OCI-LY3 (cell line): Measurements from ENCODE around the gene PLA2G2F.

Experiments used
- EZH2phosphoT487 ChIP-seq: fragments of 200-600 bp; shearing (Covaris generic); IDR thresholded peaks from 2 replicates; pipeline ENCODE4 v1.6.1; 2018; ENCODE audit warnings: antibody characterized with exemption, mixed run types, low read depth
- TF ChIP-seq, protein P1 (sequence below): fragments of 200-600, 300-600 bp; sonication (generic); IDR thresholded peaks from 2 replicates; pipeline ENCODE4 v1.5.1; 2014; ENCODE audit warnings: antibody characterized with exemption, low read length, low read depth

DNA sequence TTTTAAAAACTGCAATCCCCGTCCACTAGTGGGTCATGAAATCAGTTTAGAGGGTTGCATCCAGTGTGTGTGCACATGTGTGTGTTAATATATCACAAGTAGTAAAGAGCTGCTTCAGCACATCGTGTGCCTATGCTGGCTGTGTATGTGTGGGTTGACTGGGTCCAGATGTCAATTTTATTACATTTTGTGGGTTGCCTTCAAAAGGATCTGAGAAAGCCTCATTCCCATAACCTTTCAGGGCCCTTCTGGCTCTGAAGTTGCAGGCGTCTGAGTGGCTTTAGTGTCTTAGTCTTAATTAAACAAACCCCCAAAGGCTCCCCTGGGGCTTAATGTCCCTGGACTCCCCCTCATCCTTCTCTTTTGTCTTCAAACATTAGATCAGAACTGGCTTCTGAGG is 39.6 kb upstream of the PLA2G2F start:
- TF ChIP-seq, protein P1, sequence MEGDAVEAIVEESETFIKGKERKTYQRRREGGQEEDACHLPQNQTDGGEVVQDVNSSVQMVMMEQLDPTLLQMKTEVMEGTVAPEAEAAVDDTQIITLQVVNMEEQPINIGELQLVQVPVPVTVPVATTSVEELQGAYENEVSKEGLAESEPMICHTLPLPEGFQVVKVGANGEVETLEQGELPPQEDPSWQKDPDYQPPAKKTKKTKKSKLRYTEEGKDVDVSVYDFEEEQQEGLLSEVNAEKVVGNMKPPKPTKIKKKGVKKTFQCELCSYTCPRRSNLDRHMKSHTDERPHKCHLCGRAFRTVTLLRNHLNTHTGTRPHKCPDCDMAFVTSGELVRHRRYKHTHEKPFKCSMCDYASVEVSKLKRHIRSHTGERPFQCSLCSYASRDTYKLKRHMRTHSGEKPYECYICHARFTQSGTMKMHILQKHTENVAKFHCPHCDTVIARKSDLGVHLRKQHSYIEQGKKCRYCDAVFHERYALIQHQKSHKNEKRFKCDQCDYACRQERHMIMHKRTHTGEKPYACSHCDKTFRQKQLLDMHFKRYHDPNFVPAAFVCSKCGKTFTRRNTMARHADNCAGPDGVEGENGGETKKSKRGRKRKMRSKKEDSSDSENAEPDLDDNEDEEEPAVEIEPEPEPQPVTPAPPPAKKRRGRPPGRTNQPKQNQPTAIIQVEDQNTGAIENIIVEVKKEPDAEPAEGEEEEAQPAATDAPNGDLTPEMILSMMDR = no peak
- no peak for TF ChIP-seq EZH2phosphoT487
